ENCODE measurements around the gene PEX14. TPM values are rescaled to one million over a fixed set of nuclear protein-coding genes. Genes with fewer than 3 reads are reported as not detected.

Gene PEX14
- total RNA-seq, 1 donor from 2014 or later: 31.4 TPM

DNA sequence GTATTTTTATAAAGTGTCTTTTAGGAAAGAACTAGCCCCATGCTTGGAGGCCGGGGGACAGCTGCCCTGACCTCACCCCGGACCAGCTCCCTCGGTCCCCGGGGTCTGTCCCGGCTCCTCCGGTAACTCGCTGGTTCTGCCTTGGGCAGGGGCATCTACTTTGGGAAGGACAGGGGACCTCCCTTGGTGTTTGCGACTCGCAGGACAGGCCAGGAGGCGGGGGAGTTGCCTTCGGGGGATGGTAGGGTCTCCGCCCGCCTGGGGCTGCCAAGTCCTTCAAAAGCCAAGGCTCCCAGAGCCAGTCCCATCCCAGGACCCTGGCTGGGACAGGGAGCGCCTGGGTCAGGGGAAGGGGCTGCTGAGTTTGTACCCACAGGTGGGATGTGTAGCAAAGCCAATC lies 157.9 kb downstream of the PEX14 start:
- Mint-ChIP-seq H3K27me3 (ENCODE audit: low read depth) (peaks cover 9% of the 10 kb centered on the region), H3K9me3 (no peaks in the 10 kb centered on the region), H3K36me3 (peaks cover 10% of the 10 kb centered on the region), H3K4me3 (no peak overlapping the region), H3K4me1 (peaks cover 8% of the 10 kb centered on the region), H3K27ac (no peak overlapping the region)
- no peak for DNase-seq (ENCODE audit: low spot score in 2 of 2, unreplicated experiment in 2 of 2)
- TF ChIP-seq, protein P1, sequence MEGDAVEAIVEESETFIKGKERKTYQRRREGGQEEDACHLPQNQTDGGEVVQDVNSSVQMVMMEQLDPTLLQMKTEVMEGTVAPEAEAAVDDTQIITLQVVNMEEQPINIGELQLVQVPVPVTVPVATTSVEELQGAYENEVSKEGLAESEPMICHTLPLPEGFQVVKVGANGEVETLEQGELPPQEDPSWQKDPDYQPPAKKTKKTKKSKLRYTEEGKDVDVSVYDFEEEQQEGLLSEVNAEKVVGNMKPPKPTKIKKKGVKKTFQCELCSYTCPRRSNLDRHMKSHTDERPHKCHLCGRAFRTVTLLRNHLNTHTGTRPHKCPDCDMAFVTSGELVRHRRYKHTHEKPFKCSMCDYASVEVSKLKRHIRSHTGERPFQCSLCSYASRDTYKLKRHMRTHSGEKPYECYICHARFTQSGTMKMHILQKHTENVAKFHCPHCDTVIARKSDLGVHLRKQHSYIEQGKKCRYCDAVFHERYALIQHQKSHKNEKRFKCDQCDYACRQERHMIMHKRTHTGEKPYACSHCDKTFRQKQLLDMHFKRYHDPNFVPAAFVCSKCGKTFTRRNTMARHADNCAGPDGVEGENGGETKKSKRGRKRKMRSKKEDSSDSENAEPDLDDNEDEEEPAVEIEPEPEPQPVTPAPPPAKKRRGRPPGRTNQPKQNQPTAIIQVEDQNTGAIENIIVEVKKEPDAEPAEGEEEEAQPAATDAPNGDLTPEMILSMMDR (IDR thresholded peaks at IDR 0.05; ENCODE audit: unreplicated experiment): no peak

DNA sequence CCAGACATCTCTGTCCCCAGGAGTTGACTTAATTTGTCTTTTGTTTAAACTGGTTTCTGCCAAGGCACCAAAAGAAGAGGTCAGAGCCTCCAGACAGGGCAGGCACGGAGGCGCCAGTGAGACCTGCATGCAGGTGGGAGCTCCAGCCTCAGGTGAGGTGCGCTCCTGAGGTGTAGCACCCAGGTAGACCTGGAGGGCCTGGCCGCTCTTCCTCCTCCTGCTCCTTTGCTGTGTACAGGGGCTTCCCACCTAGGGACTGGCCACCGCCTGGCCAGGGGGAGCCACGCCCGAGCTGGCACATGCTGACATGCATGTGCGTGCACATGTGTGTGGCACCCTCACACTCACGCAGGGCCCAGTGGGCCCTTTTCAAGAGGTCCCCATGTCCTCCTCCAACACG lies 158.7 kb downstream of the PEX14 start:
- Mint-ChIP-seq H3K9me3 (no peaks in the 10 kb centered on the region), H3K27me3 (ENCODE audit: low read depth) (peaks cover 12% of the 10 kb centered on the region), H3K36me3 (peaks cover 8% of the 10 kb centered on the region), H3K4me1 (peaks cover 10% of the 10 kb centered on the region), H3K27ac (no peak overlapping the region), H3K4me3 (no peak overlapping the region)
- no peak for DNase-seq (ENCODE audit: low spot score in 2 of 2, unreplicated experiment in 2 of 2)
- TF ChIP-seq, protein P1 (IDR thresholded peaks at IDR 0.05; ENCODE audit: unreplicated experiment): no peak

GRCh38 chr1:10634075-10634427 lies 159.3 kb downstream of the PEX14 start:
- H3K27me3 Mint-ChIP-seq (ENCODE audit: low read depth): peaks cover 12% of the 10 kb centered on the region
- TF ChIP-seq, protein P1 (IDR thresholded peaks at IDR 0.05; ENCODE audit: unreplicated experiment): no peak
- no peak overlapping the region for H3K27ac Mint-ChIP-seq
- no peak overlapping the region for H3K4me3 Mint-ChIP-seq
- DNase-seq (ENCODE audit: low spot score in 2 of 2, unreplicated experiment in 2 of 2): no peak
- peaks cover 4% of the 10 kb centered on the region for H3K36me3 Mint-ChIP-seq
- peaks cover 10% of the 10 kb centered on the region for H3K4me1 Mint-ChIP-seq
- H3K9me3 Mint-ChIP-seq: no peaks in the 10 kb centered on the region

- TF ChIP-seq, protein P1 (IDR thresholded peaks at IDR 0.05; ENCODE audit: unreplicated experiment): no peak
- Mint-ChIP-seq H3K27me3 (ENCODE audit: low read depth) (peaks cover 16% of the 10 kb centered on the region), H3K4me3 (no peak overlapping the region), H3K36me3 (peaks cover 4% of the 10 kb centered on the region), H3K4me1 (peaks cover 10% of the 10 kb centered on the region), H3K9me3 (no peaks in the 10 kb centered on the region), H3K27ac (no peak overlapping the region)
- no peak for DNase-seq (ENCODE audit: low spot score in 2 of 2, unreplicated experiment in 2 of 2)
Observed at GRCh38 chr1:10634428-10635084, 159.8 kb downstream of the PEX14 start.

- peaks cover 10% of the 10 kb centered on the region for H3K4me1 Mint-ChIP-seq
- no peak overlapping the region for H3K4me3 Mint-ChIP-seq
- peaks cover 4% of the 10 kb centered on the region for H3K36me3 Mint-ChIP-seq
- TF ChIP-seq, protein P1 (IDR thresholded peaks at IDR 0.05; ENCODE audit: unreplicated experiment): no peak
- no peaks in the 10 kb centered on the region for H3K9me3 Mint-ChIP-seq
- no peak for DNase-seq (ENCODE audit: low spot score in 2 of 2, unreplicated experiment in 2 of 2)
- H3K27me3 Mint-ChIP-seq (ENCODE audit: low read depth): peaks cover 21% of the 10 kb centered on the region
- peak overlapping the region; percentile 53 for H3K27ac Mint-ChIP-seq
Observed at GRCh38 chr1:10635085-10635896, 160.5 kb downstream of the PEX14 start.

Data from mesothelial cell of epicardium (in vitro differentiated cells).